K562 (cell line): Measurements from ENCODE around the gene LIMCH1.

ENCODE experiments used
- BHLHE40 ChIP-seq: IDR thresholded peaks from 2 replicates; pipeline ENCODE4 v1.6.1; 2011; ENCODE audit warnings: low read length, improper control_type of control experiment
- EGR1 ChIP-seq: fragments of 450-650 bp; conservative IDR thresholded peaks from 2 replicates; pipeline ENCODE4 v1.6.1; 2017; ENCODE audit warnings: mild to moderate bottlenecking
- EZH2 ChIP-seq: IDR thresholded peaks from 2 replicates; pipeline ENCODE4 v1.6.1; 2012; ENCODE audit warnings: low read depth, mild to moderate bottlenecking, inconsistent platforms, low read length, borderline replicate concordance
- JUND ChIP-seq, 2 experiments: IDR thresholded peaks; 2 replicates in 1 of 2; 3 replicates in 1 of 2; pipeline ENCODE4 v1.6.1; 2011; ENCODE audit warnings: borderline replicate concordance in 2 of 2, low read depth in 2 of 2, low read length in 2 of 2, improper control_type of control experiment in 1 of 2, missing biosample characterization in 1 of 2, missing genetic modification characterization in 1 of 2, missing genetic modification reagents in 1 of 2
- MEIS2 ChIP-seq: fragments of 450-650 bp; IDR thresholded peaks from 2 replicates; pipeline ENCODE4 v1.6.1; 2014; ENCODE audit warnings: mild to moderate bottlenecking; ENCODE audit not compliant: partially characterized antibody
- MXI1 ChIP-seq: IDR thresholded peaks from 2 replicates; pipeline ENCODE4 v1.6.1; 2011; ENCODE audit warnings: low read depth, mild to moderate bottlenecking, improper control_type of control experiment, low read length
- POLR2AphosphoS5 ChIP-seq: IDR thresholded peaks from 2 replicates; pipeline ENCODE4 v1.6.1; 2011; ENCODE audit warnings: mild to moderate bottlenecking, low read depth, low read length, moderate library complexity; ENCODE audit not compliant: control insufficient read depth, insufficient read depth
- PURB ChIP-seq: sonication (generic); formaldehyde crosslinking; IDR thresholded peaks from 2 replicates; pipeline ENCODE4 v1.9.0; 2021; ENCODE audit warnings: low read depth, mild to moderate bottlenecking, missing genetic modification reagents
- YY1 ChIP-seq, 3 experiments: IDR thresholded peaks; 2 replicates each; pipeline ENCODE4 v1.6.1; 2011; ENCODE audit warnings: low read length in 2 of 3, mild to moderate bottlenecking in 2 of 3, moderate library complexity in 2 of 3, borderline replicate concordance in 1 of 3, control low read depth in 1 of 3, low read depth in 1 of 3; ENCODE audit not compliant: insufficient read depth in 3 of 3, insufficient replicate concordance in 2 of 3, control insufficient read depth in 1 of 3, insufficient read length in 1 of 3; ENCODE audit errors: extremely low read depth in 1 of 3
- ZNF143 ChIP-seq: sonication (generic); formaldehyde crosslinking; IDR thresholded peaks from 2 replicates; pipeline ENCODE4 v1.9.0; 2022; ENCODE audit warnings: mild to moderate bottlenecking, missing genetic modification reagents
- ZNF146 ChIP-seq: IDR thresholded peaks from one replicate; pipeline ENCODE4 v1.6.1; 2018; ENCODE audit warnings: missing compliant biosample characterization; ENCODE audit not compliant: unreplicated experiment
- TF ChIP-seq, protein P1 (sequence below), 3 experiments: IDR thresholded peaks in 2 of 3; conservative IDR thresholded peaks in 1 of 3; 2 replicates each; pipeline ENCODE4 v1.5.1; 2011 to 2012; ENCODE audit warnings: low read length in 3 of 3, mild to moderate bottlenecking in 3 of 3, control low read depth in 2 of 3, improper control_type of control experiment in 1 of 3, inconsistent platforms in 1 of 3, low read depth in 1 of 3, mixed read lengths in 1 of 3, moderate library complexity in 1 of 3; ENCODE audit not compliant: insufficient read depth in 2 of 3
- TF ChIP-seq, protein P2 (sequence below): fragments of 450-650 bp; IDR thresholded peaks from 2 replicates; pipeline ENCODE4 v1.6.1; 2016; ENCODE audit warnings: missing biosample characterization, missing genetic modification characterization
- TF ChIP-seq, protein P3 (sequence below): sonication (generic); formaldehyde crosslinking; IDR thresholded peaks from 2 replicates; pipeline ENCODE4 v1.9.0; 2022; ENCODE audit warnings: mild to moderate bottlenecking, missing genetic modification reagents

DNA sequence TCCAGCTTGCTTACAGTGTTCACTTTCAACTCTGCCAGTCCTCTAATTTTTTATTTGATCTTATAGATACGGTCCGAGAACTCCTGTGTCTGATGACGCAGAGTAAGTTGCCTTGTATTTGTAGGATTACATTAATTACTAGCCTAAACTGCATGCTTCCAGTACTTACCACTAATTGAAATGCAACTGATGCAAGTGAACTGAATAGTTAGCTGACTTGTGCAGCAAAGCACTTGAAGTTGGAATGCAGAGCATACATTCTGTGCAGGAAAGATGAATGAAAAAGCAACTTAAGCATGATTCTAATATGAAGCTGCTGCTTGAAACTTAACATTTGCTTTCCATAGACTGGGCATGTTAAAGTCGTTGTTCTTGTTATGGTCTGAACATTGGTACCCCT lies 100.9 kb downstream of the LIMCH1 start:
- TF ChIP-seq JUND (IDR thresholded peaks at IDR 0.05; ENCODE audit: borderline replicate concordance, low read depth, low read length) (no peak), JUND (tag; IDR thresholded peaks at IDR 0.05; ENCODE audit: borderline replicate concordance, low read depth, low read length) (no peak), YY1 (IDR thresholded peaks at IDR 0.05; ENCODE audit: borderline replicate concordance in 1 of 3, control insufficient read depth in 1 of 3, extremely low read depth in 1 of 3, insufficient read depth in 3 of 3, insufficient read length in 1 of 3, insufficient replicate concordance in 2 of 3, low read depth in 1 of 3, low read length in 2 of 3) (no peak), MXI1 (no peak), ZNF146 (CRISPR knock-in tag) (no peak), POLR2AphosphoS5 (no peak), BHLHE40 (no peak), ZNF143 (CRISPR knock-in tag) (no peak), EZH2 (no peak), MEIS2 (no peak), PURB (CRISPR knock-in tag) (no peak), EGR1 (no peak)
- TF ChIP-seq, protein P1, sequence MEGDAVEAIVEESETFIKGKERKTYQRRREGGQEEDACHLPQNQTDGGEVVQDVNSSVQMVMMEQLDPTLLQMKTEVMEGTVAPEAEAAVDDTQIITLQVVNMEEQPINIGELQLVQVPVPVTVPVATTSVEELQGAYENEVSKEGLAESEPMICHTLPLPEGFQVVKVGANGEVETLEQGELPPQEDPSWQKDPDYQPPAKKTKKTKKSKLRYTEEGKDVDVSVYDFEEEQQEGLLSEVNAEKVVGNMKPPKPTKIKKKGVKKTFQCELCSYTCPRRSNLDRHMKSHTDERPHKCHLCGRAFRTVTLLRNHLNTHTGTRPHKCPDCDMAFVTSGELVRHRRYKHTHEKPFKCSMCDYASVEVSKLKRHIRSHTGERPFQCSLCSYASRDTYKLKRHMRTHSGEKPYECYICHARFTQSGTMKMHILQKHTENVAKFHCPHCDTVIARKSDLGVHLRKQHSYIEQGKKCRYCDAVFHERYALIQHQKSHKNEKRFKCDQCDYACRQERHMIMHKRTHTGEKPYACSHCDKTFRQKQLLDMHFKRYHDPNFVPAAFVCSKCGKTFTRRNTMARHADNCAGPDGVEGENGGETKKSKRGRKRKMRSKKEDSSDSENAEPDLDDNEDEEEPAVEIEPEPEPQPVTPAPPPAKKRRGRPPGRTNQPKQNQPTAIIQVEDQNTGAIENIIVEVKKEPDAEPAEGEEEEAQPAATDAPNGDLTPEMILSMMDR (IDR thresholded peaks at IDR 0.05 in 2 of 3, conservative IDR thresholded peaks at IDR 0.05 in 1 of 3; ENCODE audit: insufficient read depth in 2 of 3, low read depth in 1 of 3, low read length in 3 of 3): no peak
- TF ChIP-seq, protein P2, sequence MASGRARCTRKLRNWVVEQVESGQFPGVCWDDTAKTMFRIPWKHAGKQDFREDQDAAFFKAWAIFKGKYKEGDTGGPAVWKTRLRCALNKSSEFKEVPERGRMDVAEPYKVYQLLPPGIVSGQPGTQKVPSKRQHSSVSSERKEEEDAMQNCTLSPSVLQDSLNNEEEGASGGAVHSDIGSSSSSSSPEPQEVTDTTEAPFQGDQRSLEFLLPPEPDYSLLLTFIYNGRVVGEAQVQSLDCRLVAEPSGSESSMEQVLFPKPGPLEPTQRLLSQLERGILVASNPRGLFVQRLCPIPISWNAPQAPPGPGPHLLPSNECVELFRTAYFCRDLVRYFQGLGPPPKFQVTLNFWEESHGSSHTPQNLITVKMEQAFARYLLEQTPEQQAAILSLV (tag): no peak
- TF ChIP-seq, protein P3, sequence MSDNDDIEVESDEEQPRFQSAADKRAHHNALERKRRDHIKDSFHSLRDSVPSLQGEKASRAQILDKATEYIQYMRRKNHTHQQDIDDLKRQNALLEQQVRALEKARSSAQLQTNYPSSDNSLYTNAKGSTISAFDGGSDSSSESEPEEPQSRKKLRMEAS (CRISPR knock-in tag): no peak
